Adrenal gland (tissue), 5 donors: ENCODE data around the gene ADAMTS9.

Experiments used
- POLR2A ChIP-seq, 2 donors: fragments of 450-650 bp; IDR thresholded peaks; one replicate each; pipeline ENCODE4 v1.6.1; 2017; ENCODE audit warnings: antibody characterized with exemption in 2 of 2, mild to moderate bottlenecking in 2 of 2, moderate library complexity in 1 of 2
- TF ChIP-seq, protein P1 (sequence below), 6 experiments: fragments of 450-650 bp in 4 of 6; fragments of 200-600 bp in 2 of 6; sonication (generic) in 1 of 6; IDR thresholded peaks; 1 replicate in 5 of 6; 2 replicates in 1 of 6; pipeline versions ENCODE4 v1.5.1 to v1.8.0; 2016 to 2021; ENCODE audit warnings: antibody characterized with exemption in 6 of 6, mild to moderate bottlenecking in 2 of 6, moderate library complexity in 1 of 6
- donor health status: DM: no; HTN: no; CAD: no.

- TF ChIP-seq, protein P1, sequence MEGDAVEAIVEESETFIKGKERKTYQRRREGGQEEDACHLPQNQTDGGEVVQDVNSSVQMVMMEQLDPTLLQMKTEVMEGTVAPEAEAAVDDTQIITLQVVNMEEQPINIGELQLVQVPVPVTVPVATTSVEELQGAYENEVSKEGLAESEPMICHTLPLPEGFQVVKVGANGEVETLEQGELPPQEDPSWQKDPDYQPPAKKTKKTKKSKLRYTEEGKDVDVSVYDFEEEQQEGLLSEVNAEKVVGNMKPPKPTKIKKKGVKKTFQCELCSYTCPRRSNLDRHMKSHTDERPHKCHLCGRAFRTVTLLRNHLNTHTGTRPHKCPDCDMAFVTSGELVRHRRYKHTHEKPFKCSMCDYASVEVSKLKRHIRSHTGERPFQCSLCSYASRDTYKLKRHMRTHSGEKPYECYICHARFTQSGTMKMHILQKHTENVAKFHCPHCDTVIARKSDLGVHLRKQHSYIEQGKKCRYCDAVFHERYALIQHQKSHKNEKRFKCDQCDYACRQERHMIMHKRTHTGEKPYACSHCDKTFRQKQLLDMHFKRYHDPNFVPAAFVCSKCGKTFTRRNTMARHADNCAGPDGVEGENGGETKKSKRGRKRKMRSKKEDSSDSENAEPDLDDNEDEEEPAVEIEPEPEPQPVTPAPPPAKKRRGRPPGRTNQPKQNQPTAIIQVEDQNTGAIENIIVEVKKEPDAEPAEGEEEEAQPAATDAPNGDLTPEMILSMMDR (IDR thresholded peaks at IDR 0.05) = no peak
- TF ChIP-seq POLR2A (IDR thresholded peaks at IDR 0.05) = no peak
Observed at GRCh38 chr3:64488939-64489338, 198.9 kb downstream of the ADAMTS9 start.
